CD14-positive monocyte (primary cell): ENCODE measurements around the gene ZFYVE28. TPM values are rescaled to one million over a fixed set of nuclear protein-coding genes. Genes with fewer than 3 reads are reported as not detected.

Source experiments
- DNase-seq, 3 donors: peaks; one replicate each; pipeline ENCODE4 v3.0.0-alpha.2; 2011 to 2022
- H2AFZ ChIP-seq: 2 replicates; pipeline ENCODE4 v1.6.0; 2012; ENCODE audit warnings: mild to moderate bottlenecking, low read depth, low read length, inconsistent platforms; ENCODE audit not compliant: insufficient read depth, poor library complexity, severe bottlenecking
- H3K27ac ChIP-seq, 2 donors: 1 replicate in 1 of 2; 2 replicates in 1 of 2; pipeline ENCODE4 v1.5.1; 2012 to 2013; ENCODE audit warnings: low read length in 2 of 2, control low read depth in 1 of 2, inconsistent platforms in 1 of 2, low read depth in 1 of 2, mild to moderate bottlenecking in 1 of 2
- H3K27me3 ChIP-seq, 2 donors: one replicate each; pipeline versions ENCODE4 v1.6.0 to v1.6.1; 2011 to 2013; ENCODE audit warnings: low read length in 2 of 2; ENCODE audit not compliant: control insufficient read depth in 2 of 2, insufficient read depth in 2 of 2
- H3K36me3 ChIP-seq, 2 donors: replicated peaks in 1 of 2; 1 replicate in 1 of 2; 2 replicates in 1 of 2; pipeline versions ENCODE4 v1.5.1 to v1.6.1; 2012 to 2013; ENCODE audit warnings: low read length in 2 of 2, control low read depth in 1 of 2, inconsistent platforms in 1 of 2, mild to moderate bottlenecking in 1 of 2; ENCODE audit not compliant: insufficient read depth in 2 of 2, control insufficient read depth in 1 of 2
- H3K4me1 ChIP-seq, 2 donors: 1 replicate in 1 of 2; 2 replicates in 1 of 2; pipeline versions ENCODE4 v1.5.1 to v1.6.1; 2012 to 2013; ENCODE audit warnings: low read length in 2 of 2, control low read depth in 1 of 2, inconsistent platforms in 1 of 2, mild to moderate bottlenecking in 1 of 2, moderate library complexity in 1 of 2; ENCODE audit not compliant: insufficient read depth in 2 of 2, control insufficient read depth in 1 of 2
- H3K4me2 ChIP-seq: replicated peaks from 2 replicates; pipeline ENCODE3; 2012; ENCODE audit warnings: low read length, moderate library complexity, mild to moderate bottlenecking; ENCODE audit not compliant: poor library complexity, severe bottlenecking; ENCODE audit errors: extremely low read depth
- H3K4me3 ChIP-seq, 3 experiments: fragments of 200-600 bp in 1 of 3; sonication (generic) in 1 of 3; replicated peaks in 1 of 3; 1 replicate in 2 of 3; 2 replicates in 1 of 3; pipeline ENCODE4 v1.5.1; 2011 to 2013; ENCODE audit warnings: low read length in 3 of 3, mild to moderate bottlenecking in 3 of 3, control low read depth in 2 of 3, low read depth in 2 of 3, inconsistent platforms in 1 of 3, moderate library complexity in 1 of 3
- H3K79me2 ChIP-seq: 2 replicates; pipeline ENCODE4 v1.6.0; 2012; ENCODE audit warnings: mild to moderate bottlenecking, control low read depth, inconsistent platforms, low read length, moderate library complexity; ENCODE audit not compliant: insufficient read depth
- H3K9ac ChIP-seq: 2 replicates; pipeline ENCODE4 v1.6.0; 2017; ENCODE audit warnings: low read length, mild to moderate bottlenecking; ENCODE audit not compliant: insufficient read depth, poor library complexity, severe bottlenecking
- H3K9me3 ChIP-seq, 2 donors: replicated peaks in 1 of 2; 1 replicate in 1 of 2; 2 replicates in 1 of 2; pipeline versions ENCODE4 v1.5.1 to v1.6.1; 2012 to 2013; ENCODE audit warnings: low read length in 2 of 2, control low read depth in 1 of 2; ENCODE audit not compliant: control insufficient read depth in 1 of 2, insufficient read depth in 1 of 2
- H4K20me1 ChIP-seq: 2 replicates; pipeline ENCODE4 v1.6.0; 2012; ENCODE audit warnings: mild to moderate bottlenecking, low read length, control low read depth, moderate library complexity; ENCODE audit not compliant: insufficient read depth
- H3K27ac Mint-ChIP-seq, 7 donors: one replicate each; pipeline ENCODE4 v1.8.0; 2020; ENCODE audit warnings: mild to moderate bottlenecking in 7 of 7, mixed read lengths in 7 of 7, moderate library complexity in 6 of 7, inconsistent platforms in 2 of 7
- H3K27me3 Mint-ChIP-seq, 3 donors: one replicate each; pipeline ENCODE4 v1.8.0; 2021 to 2022; ENCODE audit warnings: low read depth in 3 of 3, mild to moderate bottlenecking in 3 of 3, mixed read lengths in 3 of 3, moderate library complexity in 3 of 3, inconsistent platforms in 1 of 3
- H3K36me3 Mint-ChIP-seq, 2 donors: one replicate each; pipeline ENCODE4 v1.8.0; 2020; ENCODE audit warnings: mixed read lengths in 2 of 2, inconsistent platforms in 1 of 2, mild to moderate bottlenecking in 1 of 2
- H3K4me1 Mint-ChIP-seq: one replicate; pipeline ENCODE4 v1.8.0; 2020; ENCODE audit warnings: mild to moderate bottlenecking, mixed read lengths
- H3K4me3 Mint-ChIP-seq, 2 donors: one replicate each; pipeline ENCODE4 v1.8.0; 2020; ENCODE audit warnings: mild to moderate bottlenecking in 2 of 2, mixed read lengths in 2 of 2, moderate library complexity in 1 of 2
- H3K9me3 Mint-ChIP-seq, 7 donors: one replicate each; pipeline ENCODE4 v1.8.0; 2020 to 2022; ENCODE audit warnings: mixed read lengths in 7 of 7, mild to moderate bottlenecking in 6 of 7, moderate library complexity in 6 of 7, inconsistent platforms in 2 of 7
- CTCF ChIP-seq: fragments of 200-600 bp; IDR thresholded peaks from one replicate; pipeline ENCODE4 v1.8.0; 2022; ENCODE audit warnings: antibody characterized with exemption, mild to moderate bottlenecking
- WGBS: methylation state at CpG from one replicate; pipeline ENCODE4 v1.1.5; 2013; ENCODE audit warnings: missing lambda C conversion rate; ENCODE audit not compliant: insufficient coverage; 5-methylcytosine and 5-hydroxymethylcytosine counted together
- intact Hi-C, 2 donors: fragments of 100-400 bp; cut with micrococcal nuclease; formaldehyde crosslinking; loops; one replicate each; pipeline versions ENCODE4 v1.15.0 to v1.15.1; 2023
- polyA plus RNA-seq, 3 donors: library from polyadenylated mRNA; depleted of rRNA in 1 of 3; unstranded in 2 of 3; stranded (reverse) in 1 of 3; fragments of 300-500 nt in 2 of 3; fragments of >200 nt in 1 of 3; fragmentation: Illumina TruSeq in 2 of 3; gene quantifications; 1 replicate in 2 of 3; 2 replicates in 1 of 3; pipeline ENCODE4 v1.2.3, GENCODE V29; 2012 to 2021

ZFYVE28 gene
- polyA plus RNA-seq, 3 donors: 1.0 to 4.4 (median 1.1) TPM

GRCh38 chr4:2448589-2448988 lies 30.1 kb upstream of the ZFYVE28 start:
- Histone ChIP-seq H3K9me3 (no peaks in the 10 kb centered on the region), H4K20me1 (no peaks in the 10 kb centered on the region), H3K4me3 (no peak overlapping the region), H2AFZ (no peak overlapping the region), H3K79me2 (no peaks in the 10 kb centered on the region), H3K36me3 (no peaks in the 10 kb centered on the region), H3K9ac (no peak overlapping the region), H3K27me3 (no peaks in the 10 kb centered on the region), H3K4me2 (no peak overlapping the region), H3K27ac (no peak overlapping the region), H3K4me1 (no peaks in the 10 kb centered on the region)
- Mint-ChIP-seq H3K9me3 (no peaks in the 10 kb centered on the region), H3K36me3 (no peaks in the 10 kb centered on the region), H3K4me3 (no peak overlapping the region), H3K4me1 (no peaks in the 10 kb centered on the region), H3K27ac (no peak overlapping the region), H3K27me3 (peaks cover 0 to 3% (median 1%) of the 10 kb centered on the region in 3 donors)
- intact Hi-C loops: no loop called here
- no peak for DNase-seq
- TF ChIP-seq CTCF: no peak
- 96% methylated on average over 7 of the region's 7 CpGs for WGBS

DNA sequence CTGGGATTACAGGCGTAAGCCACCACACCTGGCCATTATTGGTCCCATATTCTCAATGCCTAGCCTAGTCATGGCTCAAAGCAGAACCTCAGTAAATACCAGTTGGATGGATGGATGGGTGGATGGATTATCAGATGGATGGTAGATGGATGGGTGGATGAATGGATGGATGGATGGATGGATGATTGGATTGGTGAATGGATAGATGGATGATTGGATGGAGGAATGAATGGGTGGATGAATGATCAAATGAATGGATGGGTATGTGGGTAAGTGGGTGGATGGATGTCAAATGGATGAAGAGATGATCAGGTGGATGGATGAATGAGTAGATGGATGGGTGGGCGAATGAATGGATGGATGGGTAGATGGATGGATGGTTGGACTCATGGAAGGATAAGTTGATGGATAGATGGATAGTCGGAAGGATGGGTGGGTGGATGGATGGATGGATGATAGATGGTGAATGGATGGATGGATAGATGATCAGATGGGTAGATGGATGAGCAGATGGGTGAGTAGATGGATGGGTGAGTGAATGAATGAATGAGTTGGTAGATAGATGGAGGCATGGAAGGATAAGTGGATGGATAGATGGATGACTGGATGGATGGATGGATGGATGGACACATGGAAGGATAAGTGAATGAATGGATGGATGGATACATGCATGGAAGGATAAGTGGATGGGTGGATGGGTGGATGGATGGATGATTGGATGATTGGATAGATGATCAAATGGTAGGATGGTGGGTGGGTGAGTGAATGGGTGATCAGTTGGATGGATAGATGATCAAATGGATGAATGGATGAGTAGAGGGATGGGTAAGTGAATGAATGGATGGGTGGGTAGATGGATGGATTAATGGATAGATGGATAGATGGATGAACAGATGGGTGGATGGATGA lies 28.5 kb upstream of the ZFYVE28 start:
- Histone ChIP-seq H4K20me1 (no peaks in the 10 kb centered on the region), H3K9me3 (no peaks in the 10 kb centered on the region), H3K36me3 (no peaks in the 10 kb centered on the region), H3K27me3 (no peaks in the 10 kb centered on the region), H3K4me1 (no peaks in the 10 kb centered on the region), H3K79me2 (no peaks in the 10 kb centered on the region), H2AFZ (no peak overlapping the region), H3K9ac (no peak overlapping the region), H3K27ac (no peak overlapping the region), H3K4me2 (no peak overlapping the region), H3K4me3 (no peak overlapping the region)
- Mint-ChIP-seq H3K9me3 (no peaks in the 10 kb centered on the region), H3K27me3 (peaks cover 0 to 3% (median 1%) of the 10 kb centered on the region in 3 donors), H3K4me3 (no peak overlapping the region), H3K36me3 (no peaks in the 10 kb centered on the region), H3K27ac (no peak overlapping the region), H3K4me1 (no peaks in the 10 kb centered on the region)
- WGBS: 90% methylated on average over 2 of the region's 3 CpGs
- intact Hi-C loops: no loop called here
- DNase-seq: no peak
- no peak for TF ChIP-seq CTCF
